OCI-LY1 (cell line): ENCODE data around the gene SHCBP1.
"Not testable (repeated sequence)": the region's sequence is repeated elsewhere in the genome, so short reads cannot be mapped to it uniquely, and the experiment has no call there.

Experiments used
- H2AFZ ChIP-seq: fragments of 200-600 bp; sonication (generic), shearing (Covaris generic); 2 replicates; pipeline ENCODE4 v1.6.0; 2014; ENCODE audit warnings: antibody characterized with exemption, mild to moderate bottlenecking, low read length
- H3F3A ChIP-seq: fragments of 200-600 bp; sonication (generic), shearing (Covaris generic); 2 replicates; pipeline ENCODE4 v1.6.0; 2014; ENCODE audit warnings: mild to moderate bottlenecking, antibody characterized with exemption, low read length, moderate library complexity; ENCODE audit not compliant: insufficient read depth
- H3K27ac ChIP-seq: fragments of 200-600 bp; sonication (generic); 2 replicates; pipeline ENCODE4 v1.5.1; 2014; ENCODE audit warnings: low read length, mixed run types, mild to moderate bottlenecking, low read depth; ENCODE audit not compliant: poor library complexity, severe bottlenecking
- H3K27me3 ChIP-seq: fragments of 200-600 bp; sonication (generic); 2 replicates; pipeline ENCODE4 v1.6.0; 2014; ENCODE audit warnings: antibody characterized with exemption, mild to moderate bottlenecking, low read length, moderate library complexity; ENCODE audit not compliant: insufficient read depth
- H3K36me3 ChIP-seq: fragments of 200-600 bp; sonication (generic); 2 replicates; pipeline ENCODE4 v1.6.1; 2014; ENCODE audit warnings: mild to moderate bottlenecking, antibody characterized with exemption, low read length, moderate library complexity, mixed read lengths; ENCODE audit not compliant: insufficient read depth
- H3K4me1 ChIP-seq: fragments of 200-600 bp; sonication (generic); 2 replicates; pipeline ENCODE4 v1.5.1; 2014; ENCODE audit warnings: mild to moderate bottlenecking, low read length, moderate library complexity; ENCODE audit not compliant: insufficient read depth, severe bottlenecking
- H3K4me2 ChIP-seq: fragments of 200-600 bp; sonication (generic), shearing (Covaris generic); 2 replicates; pipeline ENCODE4 v1.6.1; 2014; ENCODE audit warnings: low read length
- H3K4me3 ChIP-seq: fragments of 200-600 bp; sonication (generic); 2 replicates; pipeline ENCODE4 v1.5.1; 2014; ENCODE audit warnings: low read length, low read depth, mild to moderate bottlenecking, mixed read lengths; ENCODE audit not compliant: poor library complexity, severe bottlenecking
- H3K79me2 ChIP-seq: fragments of 200-600 bp; shearing (Covaris generic); 2 replicates; pipeline ENCODE4 v1.6.1; 2016; ENCODE audit warnings: mixed run types, low read length, mixed read lengths; ENCODE audit not compliant: insufficient read depth
- H3K9ac ChIP-seq: fragments of 200-600 bp; sonication (generic), shearing (Covaris generic); 2 replicates; pipeline ENCODE4 v1.6.1; 2014; ENCODE audit warnings: mild to moderate bottlenecking, low read length, mixed read lengths
- H3K9me2 ChIP-seq: fragments of 200-600 bp; sonication (generic), shearing (Covaris generic); 2 replicates; pipeline ENCODE4 v1.6.1; 2014; ENCODE audit warnings: low read depth, mild to moderate bottlenecking, low read length, mixed read lengths
- H3K9me3 ChIP-seq: fragments of 200-600 bp; shearing (Covaris generic); 2 replicates; pipeline ENCODE4 v1.6.1; 2014; ENCODE audit warnings: low read length, mixed read lengths
- H4K20me1 ChIP-seq: fragments of 200-600 bp; sonication (generic), shearing (Covaris generic); 2 replicates; pipeline ENCODE4 v1.6.0; 2016; ENCODE audit warnings: mild to moderate bottlenecking, low read length; ENCODE audit not compliant: insufficient read depth
- CTCF ChIP-seq: fragments of 200-600 bp; sonication (generic), shearing (Covaris generic); IDR thresholded peaks from 2 replicates; pipeline ENCODE4 v1.5.1; 2017; ENCODE audit warnings: mild to moderate bottlenecking, antibody characterized with exemption, low read length, moderate library complexity, mixed read lengths
- EZH2 ChIP-seq: fragments of 200-600 bp; sonication (generic), shearing (Covaris generic); IDR thresholded peaks from 2 replicates; pipeline ENCODE4 v1.8.0; 2017; ENCODE audit warnings: borderline replicate concordance, mixed run types, mild to moderate bottlenecking, antibody characterized with exemption, low read length, moderate library complexity, mixed read lengths

The SHCBP1 gene

GRCh38 chr16:46629331-46630219, 8.4 kb upstream of the SHCBP1 start:
- Histone ChIP-seq H3K9me2 (no peaks in the 10 kb centered on the region), H3K27ac (no peak overlapping the region), H3K9ac (no peak overlapping the region), H3K36me3 (no peaks in the 10 kb centered on the region), H3F3A (no peaks in the 10 kb centered on the region), H3K79me2 (no peaks in the 10 kb centered on the region), H4K20me1 (no peaks in the 10 kb centered on the region), H3K9me3 (no peaks in the 10 kb centered on the region), H3K4me3 (no peak overlapping the region), H2AFZ (no peak overlapping the region), H3K27me3 (no peaks in the 10 kb centered on the region), H3K4me2 (no peak overlapping the region), H3K4me1 (peaks cover 8% of the 10 kb centered on the region)
- TF ChIP-seq EZH2, result no peak
- peak; percentile 19; the same call in 1 of the 2 replicates for TF ChIP-seq CTCF

- Histone ChIP-seq H3K36me3 (no peaks in the 10 kb centered on the region), H3K9me2 (no peaks in the 10 kb centered on the region), H3K4me1 (peaks cover 11% of the 10 kb centered on the region), H3K79me2 (no peaks in the 10 kb centered on the region), H3K27ac (no peak overlapping the region), H2AFZ (no peak overlapping the region), H3K4me3 (no peak overlapping the region), H3K4me2 (no peak overlapping the region), H3K9me3 (no peaks in the 10 kb centered on the region), H3K9ac (no peak overlapping the region), H3F3A (no peaks in the 10 kb centered on the region), H3K27me3 (no peaks in the 10 kb centered on the region), H4K20me1 (no peaks in the 10 kb centered on the region)
- TF ChIP-seq CTCF (no peak), EZH2 (no peak)
Measured at GRCh38 chr16:46627746-46628145, 6.6 kb upstream of the SHCBP1 start.

- H3K9me2 ChIP-seq, H3K9ac ChIP-seq, H3F3A ChIP-seq, H3K4me2 ChIP-seq, H4K20me1 ChIP-seq, H2AFZ ChIP-seq, H3K9me3 ChIP-seq, H3K4me3 ChIP-seq, H3K79me2 ChIP-seq, H3K36me3 ChIP-seq, H3K27me3 ChIP-seq, H3K27ac ChIP-seq: not testable (repeated sequence)
- H3K4me1 ChIP-seq, result peaks cover 13% of the 10 kb centered on the region
Measured at GRCh38 chr16:46626681-46627080, 5.5 kb upstream of the SHCBP1 start.

GRCh38 chr16:46624862-46625261, 3.7 kb upstream of the SHCBP1 start:
- H2AFZ ChIP-seq, H3K27me3 ChIP-seq, H3K4me2 ChIP-seq, H3K4me3 ChIP-seq, H3K9me2 ChIP-seq, H3K9ac ChIP-seq, H3F3A ChIP-seq, H4K20me1 ChIP-seq, H3K9me3 ChIP-seq, H3K27ac ChIP-seq, H3K36me3 ChIP-seq: not testable (repeated sequence)
- Histone ChIP-seq H3K79me2 (peaks cover 12% of the 10 kb centered on the region), H3K4me1 (peaks cover 22% of the 10 kb centered on the region)

DNA sequence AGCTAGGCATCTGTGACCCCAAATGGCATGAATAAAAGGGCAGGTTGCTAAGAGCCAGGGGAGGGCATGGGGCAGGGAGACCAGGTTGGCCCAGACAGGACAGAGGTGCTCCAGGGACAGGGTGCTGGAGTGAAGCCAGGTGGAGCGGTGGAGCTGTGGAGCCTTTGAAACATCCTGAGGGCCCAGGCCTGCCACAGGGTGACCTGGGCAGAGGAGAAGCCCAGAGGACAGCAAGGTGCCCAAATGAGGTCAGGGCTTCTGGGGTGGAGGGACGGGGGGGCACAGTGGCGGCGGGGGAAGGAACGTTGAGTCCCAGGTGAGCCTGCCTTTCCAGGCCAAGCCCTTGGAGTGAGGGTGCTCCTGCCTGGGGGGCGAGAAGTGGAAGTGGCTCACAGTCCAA, 2.5 kb upstream of the SHCBP1 start:
- Histone ChIP-seq H3K79me2 (peaks cover 23% of the 10 kb centered on the region), H3K4me1 (peaks cover 33% of the 10 kb centered on the region)
- H3K36me3 ChIP-seq, H3K27ac ChIP-seq, H3K9me3 ChIP-seq, H3F3A ChIP-seq, H3K9me2 ChIP-seq, H3K4me3 ChIP-seq, H2AFZ ChIP-seq, H3K9ac ChIP-seq, H3K4me2 ChIP-seq, H4K20me1 ChIP-seq, H3K27me3 ChIP-seq: not testable (repeated sequence)

GRCh38 chr16:46623246-46623645, 2.1 kb upstream of the SHCBP1 start:
- not testable (repeated sequence) for H3K9me3 ChIP-seq, H3K27me3 ChIP-seq, H3K9ac ChIP-seq, H4K20me1 ChIP-seq, H3F3A ChIP-seq, H3K4me2 ChIP-seq, H2AFZ ChIP-seq, H3K4me3 ChIP-seq, H3K9me2 ChIP-seq, H3K27ac ChIP-seq
- Histone ChIP-seq H3K4me1 (peaks cover 38% of the 10 kb centered on the region), H3K79me2 (peaks cover 28% of the 10 kb centered on the region), H3K36me3 (peaks cover 11% of the 10 kb centered on the region)
